HG03442 (cell line): Measurements from ENCODE around the gene ATP9B.

Experiments
- ATAC-seq: cut with Tn5 transposase; IDR thresholded peaks from one replicate; pipeline ENCODE4 v1.9.1; 2021; ENCODE audit warnings: mild to moderate bottlenecking, moderate library complexity; ENCODE audit not compliant: unreplicated experiment

ATP9B gene

GRCh38 chr18:79195716-79196683, 126.8 kb downstream of the ATP9B start:
- ATAC-seq: no peak

- ATAC-seq: no peak
These were observed 128.3 kb downstream of the ATP9B start for GRCh38 chr18:79197531-79197930.

- no peak for ATAC-seq
These were observed 130.6 kb downstream of the ATP9B start for GRCh38 chr18:79199691-79200374.

- ATAC-seq: no peak
These were observed 131.5 kb downstream of the ATP9B start for GRCh38 chr18:79200546-79201268.

- ATAC-seq: no peak
These were observed 133.9 kb downstream of the ATP9B start for GRCh38 chr18:79203017-79203605.

- no peak for ATAC-seq
These were observed 136.0 kb downstream of the ATP9B start for GRCh38 chr18:79204889-79205807.

GRCh38 chr18:79206444-79206843, 137.2 kb downstream of the ATP9B start:
- ATAC-seq: no peak

- no peak for ATAC-seq
These were observed 139.7 kb downstream of the ATP9B start for GRCh38 chr18:79208906-79209305.

GRCh38 chr18:79210002-79210910, 141.1 kb downstream of the ATP9B start:
- no peak for ATAC-seq

GRCh38 chr18:79211844-79212243, 142.7 kb downstream of the ATP9B start:
- ATAC-seq: no peak

GRCh38 chr18:79214056-79214455, 144.9 kb downstream of the ATP9B start:
- no peak for ATAC-seq

GRCh38 chr18:79216176-79216575, 147.0 kb downstream of the ATP9B start:
- ATAC-seq: no peak

- ATAC-seq: no peak
These were observed 148.9 kb downstream of the ATP9B start for GRCh38 chr18:79217979-79218604.

GRCh38 chr18:79218605-79219190, 149.5 kb downstream of the ATP9B start:
- no peak for ATAC-seq

GRCh38 chr18:79221136-79221535, 151.9 kb downstream of the ATP9B start:
- ATAC-seq: no peak

GRCh38 chr18:79222790-79223189, 153.6 kb downstream of the ATP9B start:
- no peak for ATAC-seq

GRCh38 chr18:79223431-79223830, 154.2 kb downstream of the ATP9B start:
- no peak for ATAC-seq

- no peak for ATAC-seq
These were observed 155.2 kb downstream of the ATP9B start for GRCh38 chr18:79224381-79224780.
